ENCODE data around the gene SPHK2.
"Not testable (repeated sequence)": the region's sequence is repeated elsewhere in the genome, so short reads cannot be mapped to it uniquely, and the experiment has no call there.

Gene SPHK2

DNA sequence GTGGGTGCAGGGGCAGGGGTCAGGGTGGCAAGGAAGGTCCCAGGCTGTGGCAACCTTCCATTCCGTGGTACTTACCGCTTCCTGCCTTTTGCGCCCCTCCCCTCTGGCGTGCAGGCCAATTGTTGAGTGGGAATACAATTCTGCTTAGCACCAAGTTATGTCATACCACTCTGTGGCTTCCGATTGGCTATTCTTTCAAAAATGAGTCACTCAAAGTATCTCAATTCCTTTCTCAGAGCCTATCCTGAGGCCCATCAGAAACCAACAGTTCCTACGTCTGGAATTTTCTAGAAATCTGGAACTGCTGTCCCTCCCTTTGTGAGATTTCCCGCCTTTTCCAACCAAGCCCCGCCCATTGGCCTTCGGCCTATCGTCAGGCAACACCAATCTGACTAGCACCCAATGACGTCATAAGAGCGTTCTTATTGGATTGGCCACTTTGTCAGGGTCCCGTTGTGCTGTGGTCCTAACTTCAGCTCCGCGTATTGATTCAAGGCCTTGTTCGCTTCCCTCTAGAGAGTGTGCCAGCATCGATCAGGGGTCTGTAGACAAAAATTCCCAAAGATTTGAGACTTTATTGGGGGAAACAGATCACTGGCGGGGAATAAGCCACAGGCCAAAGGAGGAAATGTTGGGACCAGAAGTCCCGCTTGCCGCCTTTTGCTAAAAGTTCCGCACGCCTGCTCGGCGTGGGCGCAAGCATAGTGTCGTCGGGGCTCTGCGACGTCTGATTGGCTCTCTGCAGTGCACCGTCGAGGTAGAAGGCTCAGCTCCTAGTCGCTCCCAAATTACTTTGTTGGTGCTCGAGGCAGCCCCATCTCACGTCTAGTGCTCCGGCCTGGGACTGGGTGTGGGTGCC, 41.8 kb downstream of the SPHK2 start:
- DNase-seq, result peak; percentile 71

DNA sequence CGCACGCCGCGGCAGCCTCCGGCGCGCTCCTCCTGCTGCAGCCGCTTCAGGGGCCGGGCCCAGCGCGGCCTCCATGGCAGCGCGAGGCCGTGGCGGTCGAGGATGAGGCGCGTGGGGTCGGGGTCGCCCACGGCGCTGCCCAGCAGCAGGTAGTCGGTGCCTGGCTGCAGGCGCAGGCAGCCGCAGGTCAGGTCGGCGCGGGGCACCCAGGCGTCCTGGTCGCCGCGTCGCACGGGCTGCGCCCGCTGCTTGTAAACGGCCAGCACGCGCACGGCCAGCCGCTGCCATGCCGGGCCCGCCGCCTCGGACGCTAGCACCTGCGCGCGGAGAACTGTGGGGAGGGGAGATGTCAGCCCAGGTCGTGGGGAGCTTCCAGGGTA, 42.4 kb downstream of the SPHK2 start:
- DNase-seq, result no peak

DNA sequence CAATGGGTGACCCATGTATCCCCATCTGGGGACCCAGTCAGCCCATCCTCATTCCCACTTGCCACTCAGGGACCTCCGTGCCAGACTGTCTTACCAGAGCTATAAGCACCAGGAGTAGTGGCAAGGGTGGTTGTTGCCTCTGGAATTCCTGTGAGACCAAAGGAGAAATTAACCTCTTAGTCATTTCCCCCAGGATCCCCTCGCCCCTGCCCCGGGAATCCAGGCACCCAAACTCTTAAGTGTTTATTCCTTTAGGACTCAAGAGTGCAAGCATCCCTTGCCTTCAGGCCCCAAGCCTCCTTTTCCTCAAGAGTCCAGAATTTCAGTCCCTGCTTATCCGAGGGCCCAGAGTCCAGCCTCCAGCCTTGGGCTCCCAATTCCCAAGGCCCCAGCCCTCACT, 44.4 kb downstream of the SPHK2 start:
- DNase-seq, result no peak

DNA sequence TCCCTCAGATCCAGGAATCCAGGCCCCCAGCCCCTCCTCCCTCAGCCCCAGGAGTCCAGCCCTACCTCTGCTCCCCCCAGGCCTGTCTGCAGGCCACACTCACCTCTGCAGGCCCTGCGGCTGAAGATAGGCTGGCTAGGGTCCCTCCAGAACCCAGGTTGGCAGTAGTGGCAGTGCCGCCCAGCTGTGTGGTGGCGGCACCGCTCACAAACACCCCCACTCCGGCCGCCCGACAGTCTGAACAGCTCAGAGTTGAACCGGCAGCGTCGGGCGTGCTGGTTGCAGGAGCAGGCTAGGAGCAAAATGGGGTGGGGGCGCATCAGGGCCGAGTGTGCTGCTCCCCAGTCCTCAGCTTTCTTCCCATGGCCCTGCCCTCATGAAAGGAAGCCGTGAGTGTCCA, 45.2 kb downstream of the SPHK2 start:
- no peak for DNase-seq

DNA sequence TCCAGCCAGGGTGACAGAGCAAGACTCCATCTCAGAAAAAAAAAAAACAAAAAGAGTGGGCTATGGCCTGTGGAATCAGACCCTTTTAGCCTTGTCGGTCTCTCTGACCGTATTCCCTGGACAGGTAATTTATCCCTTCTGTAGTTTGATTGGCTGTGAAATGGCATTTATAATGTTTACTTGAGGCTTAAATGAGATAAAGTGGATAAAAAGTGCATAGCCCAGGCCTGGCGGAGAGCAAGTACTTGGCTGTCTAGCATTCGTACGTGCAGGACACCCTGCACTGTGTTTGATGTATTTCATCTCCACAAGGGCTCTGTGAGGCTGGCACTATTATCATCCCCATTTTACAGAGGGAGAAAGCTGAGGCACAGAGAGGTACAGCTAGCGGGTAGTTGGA, 46.5 kb downstream of the SPHK2 start:
- no peak for DNase-seq

DNA sequence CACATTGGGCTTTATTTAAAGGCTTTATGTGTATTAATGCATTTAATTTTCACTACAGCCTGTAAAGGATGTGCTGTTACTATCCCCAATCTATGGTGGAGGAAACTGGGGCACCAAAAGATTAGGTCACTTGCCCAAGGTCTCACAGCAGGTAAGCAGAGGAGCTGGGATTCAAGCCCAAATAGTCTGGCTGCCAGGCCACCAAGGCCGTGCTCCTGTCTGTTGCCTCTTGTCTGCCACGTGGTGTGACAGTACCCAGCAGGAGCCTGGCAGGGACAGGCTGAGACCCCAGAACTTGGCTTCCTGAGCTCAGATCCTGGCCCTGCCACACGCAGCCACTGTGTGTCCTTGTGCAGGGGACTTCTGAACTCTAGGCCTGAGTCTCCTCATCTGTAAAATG, 49.0 kb downstream of the SPHK2 start:
- DNase-seq, result no peak

DNA sequence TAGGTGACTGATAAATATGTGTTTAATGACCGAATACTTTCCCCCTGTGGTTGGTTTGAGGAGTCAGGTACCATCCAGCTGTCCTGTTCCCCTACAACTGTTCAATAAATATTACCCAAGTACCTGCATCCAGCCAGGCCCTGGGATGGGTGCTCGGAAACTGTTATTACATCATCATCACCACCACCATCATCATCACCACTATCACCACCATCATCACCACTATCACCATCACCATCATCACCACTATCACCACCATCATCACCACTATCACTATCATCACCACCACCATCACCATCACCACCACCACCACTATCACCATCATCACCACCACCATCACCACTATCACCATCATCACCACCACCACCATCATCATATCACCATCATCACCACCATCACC, 49.5 kb downstream of the SPHK2 start:
- no peak for DNase-seq

DNA sequence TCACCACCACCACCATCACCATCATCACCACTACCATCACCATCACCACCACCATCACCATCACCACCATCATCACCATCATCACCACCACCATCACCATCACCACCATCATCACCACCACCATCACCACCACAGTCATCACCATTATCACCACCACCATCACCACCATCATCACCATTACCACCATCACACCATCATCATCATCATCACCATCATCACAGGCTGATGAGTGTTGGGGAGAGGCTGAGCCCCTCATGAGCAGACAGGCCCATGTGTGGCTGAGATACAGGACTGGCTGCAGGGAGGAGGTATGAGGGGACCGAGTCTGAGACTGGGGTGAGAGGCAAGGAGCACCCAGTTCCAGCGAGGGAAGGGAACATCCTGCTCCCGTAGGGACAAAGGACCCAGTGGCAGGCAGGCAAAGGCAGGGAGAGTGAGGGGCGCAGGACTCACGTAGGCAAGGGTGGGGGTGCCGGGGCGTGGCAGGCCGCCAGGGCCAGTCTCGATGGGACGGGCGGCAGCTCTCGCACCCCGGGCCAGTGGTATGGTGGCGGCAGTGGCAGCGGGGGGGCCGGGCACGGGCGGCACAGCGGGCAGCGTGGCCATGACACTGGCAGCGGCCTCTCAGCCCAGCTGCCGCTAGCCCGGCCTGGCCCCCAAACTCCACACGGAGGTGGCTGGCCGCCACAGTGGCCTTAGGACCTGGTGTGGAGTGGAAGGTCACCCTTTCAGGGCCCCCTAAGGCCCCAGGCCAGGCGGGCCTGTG, 50.8 kb downstream of the SPHK2 start:
- DNase-seq, result no peak

DNA sequence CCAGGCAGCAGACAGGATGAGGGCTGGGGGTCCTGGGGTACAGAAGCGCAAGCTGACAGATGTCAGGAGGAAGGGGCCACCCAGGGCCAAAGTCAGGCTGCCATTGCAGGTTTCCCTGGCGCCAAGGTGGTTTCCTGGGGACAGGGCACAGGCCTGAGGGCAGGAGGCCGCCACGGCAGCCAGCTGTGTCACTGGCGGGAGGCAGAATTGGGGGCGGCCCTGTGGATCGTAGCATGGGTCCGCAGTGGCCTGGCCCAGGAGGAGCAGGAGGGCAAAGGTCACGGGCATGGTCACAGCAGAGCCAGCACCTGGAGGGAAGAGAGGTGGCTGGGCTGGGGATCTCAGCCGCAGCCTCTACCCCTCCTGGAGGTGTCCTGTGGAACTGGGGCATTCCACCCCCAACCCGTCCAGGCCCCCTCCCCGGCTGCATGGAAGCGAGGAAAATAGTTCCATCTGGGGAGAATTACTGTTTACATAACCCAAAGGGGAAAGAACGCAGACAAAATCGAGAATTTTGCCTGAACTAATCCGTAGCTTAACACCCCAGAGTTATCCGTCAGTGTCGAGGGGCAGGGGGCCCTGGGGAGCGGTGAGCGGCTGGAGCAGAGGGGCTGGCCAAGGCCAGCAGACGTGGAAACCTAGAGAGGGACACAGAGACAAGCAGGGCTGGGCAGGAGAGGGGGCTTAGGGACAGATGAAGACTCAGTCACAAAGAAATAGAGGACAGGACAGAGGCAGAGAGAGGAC, 51.6 kb downstream of the SPHK2 start:
- DNase-seq, result no peak

DNA sequence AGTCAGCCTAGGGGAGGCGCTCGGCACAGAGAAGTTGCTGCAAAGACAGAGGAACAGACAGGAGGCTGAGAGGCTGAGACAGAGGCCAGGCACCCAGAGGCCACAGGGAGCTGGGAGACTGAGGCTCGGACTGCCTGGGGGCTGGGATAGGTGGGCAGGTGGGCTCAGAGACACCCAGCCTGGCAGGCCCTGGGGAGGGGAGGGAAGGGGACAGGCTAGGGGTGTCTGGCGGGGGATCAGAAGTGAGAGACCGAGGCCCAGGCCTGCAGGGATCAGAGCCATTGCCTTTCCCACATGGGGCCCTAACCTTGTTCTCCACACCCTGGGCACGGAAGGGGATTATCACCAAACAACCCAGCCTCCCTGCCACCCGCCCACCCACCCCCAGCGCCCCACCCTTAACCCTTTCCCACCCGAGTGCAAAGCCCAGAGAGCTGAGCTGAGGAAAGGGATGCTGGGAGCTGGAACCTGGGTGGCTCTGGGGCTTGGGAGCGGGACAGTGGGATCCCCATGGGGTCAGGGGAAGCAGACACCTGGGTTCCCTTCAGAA, 52.2 kb downstream of the SPHK2 start:
- no peak for DNase-seq

DNA sequence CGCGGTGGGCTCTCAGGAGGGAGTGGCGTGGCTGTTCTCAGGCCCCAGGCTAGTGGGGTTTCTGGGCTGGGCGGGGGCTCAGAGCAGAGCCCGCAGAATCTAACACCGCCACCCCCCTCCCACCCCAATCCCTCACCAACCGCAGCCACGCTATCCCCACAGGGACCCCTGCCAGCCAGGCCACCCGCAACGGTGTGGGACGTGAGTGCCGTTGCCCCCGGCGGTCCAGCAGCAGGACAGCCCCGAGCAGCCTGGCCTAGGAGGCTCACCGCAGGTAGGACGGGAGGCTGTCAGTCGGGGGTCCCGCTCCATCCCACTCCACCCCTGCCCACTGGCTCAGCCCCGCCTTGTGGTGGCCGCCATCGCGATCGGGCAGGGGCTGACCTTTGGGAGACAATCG, 53.7 kb downstream of the SPHK2 start, which contains the start of gene NTN5:
NTN5 (minus strand) TSS at position 24 of the 400 bp plus-strand sequence. CDS start 2,031 bp downstream, outside the sequence.
- no peak for DNase-seq

DNA sequence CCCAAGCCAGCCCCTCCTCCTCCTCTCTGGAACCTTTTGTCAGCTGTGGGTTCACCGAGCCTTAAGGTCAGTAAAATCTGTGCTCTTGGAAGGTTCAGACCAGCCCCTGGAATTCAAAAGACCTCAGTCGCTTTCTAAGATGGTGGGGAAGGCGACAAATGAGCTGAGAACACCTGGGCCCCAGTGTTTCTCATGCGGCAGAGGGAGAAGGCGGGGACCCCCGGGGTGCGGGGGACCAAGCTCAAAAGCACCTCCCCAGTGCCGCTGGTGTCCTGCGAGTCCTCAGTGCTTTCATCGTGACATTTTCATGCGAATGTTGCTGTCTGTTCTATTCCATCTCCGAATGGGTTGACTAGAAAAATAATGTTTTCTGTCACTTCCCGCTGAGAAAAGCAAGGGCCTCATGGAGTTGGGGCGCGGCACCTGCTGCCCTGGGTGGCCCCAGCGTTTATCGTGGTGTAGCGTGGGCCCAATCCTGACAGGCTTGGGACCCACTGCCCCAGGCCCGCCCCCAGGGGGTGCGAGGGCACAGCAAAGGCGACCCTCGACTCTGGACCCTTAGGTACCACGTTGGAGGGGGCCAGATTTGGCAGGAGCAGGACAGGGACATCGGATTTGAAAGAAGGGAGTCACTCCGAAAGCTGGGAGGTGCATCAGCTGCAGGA, 54.3 kb downstream of the SPHK2 start:
- DNase-seq, result no peak

DNA sequence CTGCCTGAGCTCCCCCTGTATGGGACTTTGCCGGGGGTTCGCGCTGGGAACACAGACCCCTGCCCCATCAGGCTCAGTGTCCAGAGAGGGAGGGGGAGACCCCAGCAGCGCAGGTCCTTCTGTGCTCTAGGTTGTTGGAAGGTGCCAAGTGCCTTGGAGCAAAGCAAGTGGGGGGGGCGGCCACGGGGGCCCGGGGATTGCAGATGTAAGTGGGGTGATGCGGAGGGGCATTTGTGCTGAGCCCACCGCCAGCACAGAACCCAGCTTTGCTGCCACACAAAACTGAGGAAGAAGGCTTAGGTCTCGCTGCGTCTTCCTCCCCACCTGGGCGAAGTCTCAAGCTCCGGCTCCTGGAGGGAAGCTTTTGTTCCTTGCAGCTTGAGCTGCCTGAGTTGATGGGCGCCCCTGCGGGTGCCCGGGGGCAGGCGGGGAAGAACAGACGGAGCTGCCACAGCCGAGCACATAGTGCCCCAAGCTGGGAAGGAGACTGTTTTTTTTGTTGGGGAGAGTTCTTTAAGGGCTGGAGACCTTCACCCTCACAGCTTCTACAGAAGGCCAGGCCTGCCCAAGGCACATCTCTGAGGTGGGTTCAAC, 55.0 kb downstream of the SPHK2 start:
- DNase-seq, result no peak

DNA sequence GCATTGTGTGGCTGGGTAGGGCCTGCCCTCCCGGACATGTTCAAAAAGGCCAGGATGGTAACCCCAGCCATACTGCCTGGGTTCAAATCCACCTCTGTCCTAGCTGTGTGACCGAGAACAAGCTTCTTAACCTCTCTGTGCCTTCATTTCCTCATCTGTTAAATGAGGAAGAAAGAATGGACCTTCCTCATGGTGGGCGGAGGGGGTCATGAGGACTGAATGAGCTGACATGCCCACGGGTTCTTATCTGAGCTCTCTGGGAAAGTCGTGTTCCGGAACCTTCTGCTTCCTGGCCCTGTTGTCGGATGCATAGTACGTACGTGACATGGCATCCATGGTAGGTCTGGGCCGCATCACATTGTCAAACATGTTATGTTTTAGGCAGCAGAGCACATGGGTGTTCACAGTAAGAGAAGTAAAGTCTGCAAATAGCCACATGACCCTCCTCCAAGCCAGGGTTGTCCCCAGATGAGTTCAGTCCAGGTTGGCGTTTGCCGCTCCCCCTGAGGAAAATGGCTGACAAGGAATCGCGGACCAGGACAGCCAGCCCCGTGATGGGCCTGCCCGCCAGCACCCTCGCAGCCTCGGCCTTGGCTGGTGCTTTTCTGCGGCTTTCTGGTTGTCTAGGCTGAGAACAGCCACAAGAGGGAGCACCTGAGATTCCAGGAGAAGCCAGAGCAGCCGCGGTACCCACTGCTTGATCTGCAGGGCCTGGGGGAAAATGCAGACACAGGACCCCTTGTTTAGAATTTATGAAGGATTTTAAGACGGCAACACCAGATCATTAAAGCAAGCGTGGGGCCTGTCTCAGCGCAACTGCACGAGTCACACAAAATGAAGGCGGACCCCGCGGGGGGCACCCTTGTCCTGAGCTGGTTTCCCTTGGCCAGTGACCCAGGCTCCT, 55.9 kb downstream of the SPHK2 start:
- DNase-seq, result peak; percentile 58 to 67

DNA sequence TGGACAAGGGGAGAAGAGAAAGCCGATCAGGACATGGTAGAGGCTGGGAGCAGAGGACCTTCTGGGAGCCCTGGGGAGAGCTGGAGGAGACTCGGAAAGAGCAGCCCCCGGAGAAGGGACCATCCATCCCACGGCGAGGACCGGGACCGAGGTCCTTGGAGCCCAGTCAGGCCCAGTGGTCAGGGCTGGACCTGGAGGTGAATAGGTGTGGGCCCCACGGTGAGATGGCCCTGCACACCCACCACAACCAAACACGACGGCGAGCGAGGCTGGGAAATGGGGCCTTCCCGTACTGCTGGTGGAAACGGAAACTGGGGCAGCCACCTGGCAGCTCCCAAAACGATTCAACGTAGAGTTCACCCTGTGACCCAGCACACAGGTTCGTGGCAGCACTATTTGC, 57.2 kb downstream of the SPHK2 start:
- no peak for DNase-seq

DNA sequence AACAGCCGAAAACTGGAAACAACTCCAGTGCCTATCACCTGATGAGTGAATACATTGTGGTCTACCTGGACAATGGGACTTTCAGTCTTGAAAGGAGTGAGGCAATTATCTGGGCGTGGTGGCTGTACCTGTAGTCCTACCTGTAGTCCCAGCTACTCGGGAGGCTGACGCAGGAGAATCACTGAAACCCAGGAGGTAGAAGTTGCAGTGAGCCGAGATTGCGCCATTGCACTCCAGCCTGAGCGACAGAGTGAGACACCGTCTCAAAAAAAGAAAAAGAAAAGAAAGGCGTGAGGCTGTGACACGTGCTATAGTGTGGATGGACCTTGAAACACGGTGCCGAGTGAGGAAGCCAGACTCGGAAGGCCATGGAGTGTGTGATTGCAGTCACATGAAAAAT, 57.6 kb downstream of the SPHK2 start:
- DNase-seq, result no peak

DNA sequence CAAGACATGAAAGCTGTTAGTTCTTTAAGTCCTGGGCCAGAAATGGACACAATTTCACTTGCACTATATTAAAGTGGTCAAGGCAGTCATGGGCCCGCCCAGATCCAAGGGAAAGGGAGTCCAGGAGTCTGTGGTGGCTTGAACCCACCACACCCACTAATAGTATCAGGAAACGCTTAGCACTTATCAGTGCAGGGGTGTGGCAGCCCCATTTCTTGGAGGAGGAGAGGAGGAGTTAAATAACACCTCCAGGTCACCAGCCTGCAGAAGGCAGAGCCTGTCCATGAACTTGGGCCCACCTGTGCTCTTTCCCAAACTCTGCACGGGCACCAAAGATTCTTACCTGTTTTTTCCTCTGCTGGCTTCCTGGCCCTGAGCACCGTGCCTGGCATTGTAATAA, 58.9 kb downstream of the SPHK2 start:
- no peak for DNase-seq

DNA sequence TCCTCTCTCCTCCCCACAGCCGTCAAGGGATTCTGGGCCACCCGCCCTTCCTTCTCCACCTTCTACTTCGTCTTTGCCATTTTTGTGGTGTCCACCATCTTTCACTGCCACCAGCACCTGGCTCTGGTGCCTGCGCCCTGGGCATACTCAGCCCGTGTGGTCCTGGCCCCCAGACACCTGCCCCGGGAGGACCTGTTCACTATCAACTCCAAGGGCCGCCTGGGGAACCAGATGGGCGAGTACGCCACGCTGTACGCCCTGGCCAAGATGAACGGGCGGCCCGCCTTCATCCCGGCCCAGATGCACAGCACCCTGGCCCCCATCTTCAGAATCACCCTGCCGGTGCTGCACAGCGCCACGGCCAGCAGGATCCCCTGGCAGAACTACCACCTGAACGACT, 60.7 kb downstream of the SPHK2 start:
- not testable (repeated sequence) for DNase-seq

All from stimulated activated CD4-positive, alpha-beta T cell treated with anti-CD3 and anti-CD28 coated beads, Interleukin-4, amount 100 ng/mL, for 4 hours (primary cell).